Glutamatergic neuron (in vitro differentiated cells): ENCODE results near the gene AADAC. TPM values are rescaled to one million over a fixed set of nuclear protein-coding genes. Genes with fewer than 3 reads are reported as not detected.
"Not testable (repeated sequence)": the region's sequence is repeated elsewhere in the genome, so short reads cannot be mapped to it uniquely, and the experiment has no call there.

Experiments
- DNase-seq: peaks from one replicate; pipeline ENCODE4 v3.0.0; 2022
- H3K27ac Mint-ChIP-seq: one replicate; pipeline ENCODE4 v1.8.0; 2020; ENCODE audit warnings: mild to moderate bottlenecking, mixed read lengths, inconsistent platforms; ENCODE audit not compliant: unreplicated experiment
- H3K27me3 Mint-ChIP-seq: one replicate; pipeline ENCODE4 v1.8.0; 2020; ENCODE audit warnings: mild to moderate bottlenecking, moderate library complexity, mixed read lengths, inconsistent platforms; ENCODE audit not compliant: unreplicated experiment
- H3K36me3 Mint-ChIP-seq: one replicate; pipeline ENCODE4 v1.8.0; 2020; ENCODE audit warnings: mild to moderate bottlenecking, mixed read lengths, inconsistent platforms; ENCODE audit not compliant: unreplicated experiment
- H3K4me1 Mint-ChIP-seq: one replicate; pipeline ENCODE4 v1.8.0; 2020; ENCODE audit warnings: mild to moderate bottlenecking, low read depth, mixed read lengths, inconsistent platforms; ENCODE audit not compliant: unreplicated experiment
- H3K4me3 Mint-ChIP-seq: one replicate; pipeline ENCODE4 v1.8.0; 2020; ENCODE audit warnings: mild to moderate bottlenecking, mixed read lengths, inconsistent platforms; ENCODE audit not compliant: unreplicated experiment
- H3K9me3 Mint-ChIP-seq: one replicate; pipeline ENCODE4 v1.8.0; 2020; ENCODE audit warnings: mild to moderate bottlenecking, moderate library complexity, mixed read lengths, inconsistent platforms; ENCODE audit not compliant: unreplicated experiment
- total RNA-seq: library from RNA; stranded (reverse); fragmentation: NEBNext Ultra II Directional; extraction: Animal tissue kit (Norgen Biotek cat#: 25700); gene quantifications from one replicate; pipeline ENCODE4 v1.2.1, GENCODE V29; 2021; ENCODE audit not compliant: unreplicated experiment
- TF ChIP-seq, protein P1 (sequence below): fragments of 200-600 bp; sonication (generic); IDR thresholded peaks from one replicate; pipeline ENCODE4 v1.5.0; 2021; ENCODE audit not compliant: partially characterized antibody, unreplicated experiment

AADAC gene
- total RNA-seq, 1 donor from 2014 or later: not detected

DNA sequence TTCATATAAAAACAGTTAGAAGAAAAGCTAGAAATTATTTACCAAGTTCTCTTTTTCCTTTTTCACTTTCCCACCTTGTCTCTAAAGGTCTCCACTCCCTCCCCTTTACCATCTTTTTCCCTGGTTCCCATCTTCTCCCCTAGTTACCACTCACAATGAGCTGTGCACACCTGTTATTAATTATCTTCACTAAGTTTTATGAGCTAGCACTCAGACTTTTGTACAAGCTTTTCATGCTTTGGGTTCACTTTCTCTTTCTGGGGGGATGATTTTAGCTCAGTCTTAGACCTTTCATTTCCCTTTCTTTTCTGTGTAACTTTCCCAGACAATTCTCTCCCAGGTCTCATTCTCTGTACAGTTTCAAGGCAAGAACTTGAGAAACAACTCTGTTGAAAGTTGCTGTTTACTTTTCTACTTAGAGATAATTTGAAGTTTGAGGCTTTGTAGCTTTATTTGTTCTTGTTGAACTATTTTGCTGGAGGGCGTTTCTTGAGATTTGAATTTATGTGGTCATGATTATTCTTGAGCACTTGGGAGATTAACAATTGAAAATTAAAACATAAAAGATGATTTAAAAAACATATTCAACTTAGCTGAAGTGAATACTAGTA, 24.0 kb upstream of the AADAC start:
- DNase-seq: no peak
- Mint-ChIP-seq H3K9me3 (peaks cover 3% of the 10 kb centered on the region), H3K4me1 (no peaks in the 10 kb centered on the region), H3K27ac (no peak overlapping the region), H3K36me3 (no peaks in the 10 kb centered on the region), H3K27me3 (no peaks in the 10 kb centered on the region), H3K4me3 (no peak overlapping the region)
- TF ChIP-seq, protein P1, sequence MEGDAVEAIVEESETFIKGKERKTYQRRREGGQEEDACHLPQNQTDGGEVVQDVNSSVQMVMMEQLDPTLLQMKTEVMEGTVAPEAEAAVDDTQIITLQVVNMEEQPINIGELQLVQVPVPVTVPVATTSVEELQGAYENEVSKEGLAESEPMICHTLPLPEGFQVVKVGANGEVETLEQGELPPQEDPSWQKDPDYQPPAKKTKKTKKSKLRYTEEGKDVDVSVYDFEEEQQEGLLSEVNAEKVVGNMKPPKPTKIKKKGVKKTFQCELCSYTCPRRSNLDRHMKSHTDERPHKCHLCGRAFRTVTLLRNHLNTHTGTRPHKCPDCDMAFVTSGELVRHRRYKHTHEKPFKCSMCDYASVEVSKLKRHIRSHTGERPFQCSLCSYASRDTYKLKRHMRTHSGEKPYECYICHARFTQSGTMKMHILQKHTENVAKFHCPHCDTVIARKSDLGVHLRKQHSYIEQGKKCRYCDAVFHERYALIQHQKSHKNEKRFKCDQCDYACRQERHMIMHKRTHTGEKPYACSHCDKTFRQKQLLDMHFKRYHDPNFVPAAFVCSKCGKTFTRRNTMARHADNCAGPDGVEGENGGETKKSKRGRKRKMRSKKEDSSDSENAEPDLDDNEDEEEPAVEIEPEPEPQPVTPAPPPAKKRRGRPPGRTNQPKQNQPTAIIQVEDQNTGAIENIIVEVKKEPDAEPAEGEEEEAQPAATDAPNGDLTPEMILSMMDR: no peak

DNA sequence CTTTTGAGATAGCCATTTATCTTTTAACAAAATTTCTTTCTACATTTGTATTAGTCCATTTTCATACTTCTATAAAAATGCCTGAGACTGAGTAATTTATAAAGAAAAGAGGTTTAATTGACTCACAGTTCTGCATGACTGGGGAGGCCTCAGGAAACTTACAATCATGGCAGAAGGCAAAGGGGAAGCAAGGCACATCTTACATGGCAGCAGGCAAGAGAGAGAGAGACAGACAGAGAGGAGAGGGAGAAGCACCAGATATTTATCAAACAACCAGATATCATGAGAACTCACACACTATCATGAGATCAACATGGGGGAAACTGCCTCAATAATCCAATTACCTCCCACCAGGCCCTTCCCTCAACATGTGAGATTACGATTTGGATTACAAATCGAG, 23.2 kb upstream of the AADAC start:
- not testable (repeated sequence) for H3K27me3 Mint-ChIP-seq, H3K4me1 Mint-ChIP-seq, DNase-seq, H3K9me3 Mint-ChIP-seq, H3K36me3 Mint-ChIP-seq, H3K4me3 Mint-ChIP-seq, H3K27ac Mint-ChIP-seq

DNA sequence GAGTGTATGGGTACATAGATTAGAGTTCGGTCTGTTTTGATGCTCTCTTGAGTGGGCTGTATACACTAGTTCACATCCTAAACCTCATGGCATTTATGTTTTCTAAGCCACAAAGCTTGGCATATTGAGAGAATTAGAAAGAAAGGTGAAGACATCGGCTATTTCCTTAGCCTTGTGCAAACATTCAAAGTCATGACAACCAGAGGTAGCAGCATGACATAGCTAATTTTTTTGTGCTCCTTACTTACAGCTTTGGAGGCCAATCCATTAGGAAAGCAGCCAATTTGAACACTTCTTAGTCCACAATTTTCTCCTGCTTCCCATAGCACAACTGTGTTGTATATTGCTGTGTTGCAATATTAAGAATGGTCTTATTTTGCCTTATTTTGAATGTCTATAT, 21.5 kb upstream of the AADAC start:
- no peaks in the 10 kb centered on the region for H3K4me1 Mint-ChIP-seq
- H3K27ac Mint-ChIP-seq: no peak overlapping the region
- no peak overlapping the region for H3K4me3 Mint-ChIP-seq
- TF ChIP-seq, protein P1: no peak
- H3K36me3 Mint-ChIP-seq: no peaks in the 10 kb centered on the region
- DNase-seq: no peak
- no peaks in the 10 kb centered on the region for H3K27me3 Mint-ChIP-seq
- H3K9me3 Mint-ChIP-seq: peaks cover 3% of the 10 kb centered on the region

DNA sequence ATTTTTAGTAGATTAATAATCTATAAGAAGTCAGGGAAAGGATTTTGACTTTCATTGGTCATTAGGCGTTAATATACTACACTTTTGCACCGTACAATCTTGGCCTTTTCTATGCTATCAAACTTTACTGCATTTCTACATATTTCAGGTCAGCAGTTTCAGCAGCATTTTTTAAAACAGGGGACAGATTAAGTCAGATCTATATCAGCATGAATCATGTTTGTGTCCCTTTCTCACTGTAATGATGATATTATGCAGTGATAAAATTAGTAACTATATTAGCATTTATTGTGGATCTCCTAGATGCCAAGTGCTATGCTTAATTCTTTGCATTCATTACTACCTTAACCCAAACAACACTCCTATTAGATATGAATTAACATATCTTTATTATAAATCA, 20.3 kb upstream of the AADAC start:
- no peaks in the 10 kb centered on the region for H3K27me3 Mint-ChIP-seq
- peaks cover 3% of the 10 kb centered on the region for H3K9me3 Mint-ChIP-seq
- TF ChIP-seq, protein P1: no peak
- no peak for DNase-seq
- no peaks in the 10 kb centered on the region for H3K36me3 Mint-ChIP-seq
- no peak overlapping the region for H3K27ac Mint-ChIP-seq
- H3K4me3 Mint-ChIP-seq: no peak overlapping the region
- H3K4me1 Mint-ChIP-seq: no peaks in the 10 kb centered on the region

DNA sequence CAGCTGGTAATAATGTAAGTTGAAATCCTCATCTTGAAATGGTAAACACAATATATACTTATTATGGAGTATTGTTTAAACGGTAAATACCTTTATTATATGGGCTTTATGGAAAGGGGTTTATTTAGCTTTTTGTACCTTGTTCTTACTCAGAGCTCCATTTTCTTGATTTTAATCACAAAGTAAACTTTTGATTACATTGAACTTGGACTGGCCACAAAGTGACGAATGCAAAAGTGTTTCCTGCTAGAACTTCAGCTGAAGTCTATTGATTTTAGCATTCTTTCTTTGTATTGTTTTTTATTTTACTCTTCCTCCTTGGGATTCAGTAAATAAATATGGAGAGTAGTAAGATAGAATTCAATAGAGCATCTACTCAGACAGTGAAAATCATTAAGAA, 19.8 kb upstream of the AADAC start:
- H3K27me3 Mint-ChIP-seq: no peaks in the 10 kb centered on the region

More for the DNA sequence above, 19.8 kb upstream of the AADAC start:
- Mint-ChIP-seq H3K27ac (no peak overlapping the region), H3K4me1 (no peaks in the 10 kb centered on the region), H3K4me3 (no peak overlapping the region), H3K9me3 (peaks cover 3% of the 10 kb centered on the region), H3K36me3 (no peaks in the 10 kb centered on the region)
- TF ChIP-seq, protein P1: no peak
- no peak for DNase-seq
